ENCODE measurements around the gene MYO6.

GRCh38 chr6:75935473-75935793, 186.4 kb downstream of the MYO6 start:
- no peak for TF ChIP-seq ZNF8 (CRISPR knock-in tag; IDR thresholded peaks at IDR 0.05)
- TF ChIP-seq ZFP3 (CRISPR knock-in tag; IDR thresholded peaks at IDR 0.05): no peak
